HG03060 (cell line): ENCODE results near the gene DPY19L2.
"Not testable (repeated sequence)": the region's sequence is repeated elsewhere in the genome, so short reads cannot be mapped to it uniquely, and the experiment has no call there.

Experiments
- ATAC-seq: cut with Tn5 transposase; IDR thresholded peaks from one replicate; pipeline ENCODE4 v1.9.1; 2021; ENCODE audit warnings: low read depth, moderate number of reproducible peaks; ENCODE audit not compliant: unreplicated experiment

The DPY19L2 gene

DNA sequence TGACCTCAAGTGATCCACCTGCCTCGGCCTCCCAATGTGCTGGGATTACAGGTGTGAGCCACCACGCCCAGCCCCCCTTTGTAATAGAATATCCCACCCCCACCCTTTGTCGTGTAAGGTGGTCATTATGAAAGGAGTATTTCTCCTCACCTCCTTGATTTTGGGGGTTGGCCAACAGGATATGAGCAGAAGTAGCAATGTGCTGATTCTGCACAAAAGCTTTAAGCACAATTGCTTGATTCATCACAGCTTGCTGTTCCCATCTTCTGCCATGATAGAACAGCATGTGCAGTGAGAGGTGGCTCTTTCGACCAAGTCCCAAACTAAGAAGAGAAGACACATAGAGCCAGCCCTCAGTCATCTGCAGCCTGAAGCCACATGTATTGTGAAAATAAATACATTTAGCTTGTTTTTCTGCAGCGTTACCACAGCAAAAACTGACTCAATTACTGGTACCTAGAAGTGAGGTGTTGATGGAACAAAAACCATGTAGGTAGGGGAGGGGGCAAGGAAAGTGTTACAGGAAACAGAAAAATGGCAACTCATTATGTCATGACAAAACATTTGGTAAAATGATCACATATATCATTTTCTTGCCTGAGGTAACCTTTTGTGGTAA, 122.9 kb downstream of the DPY19L2 start:
- not testable (repeated sequence) for ATAC-seq

DNA sequence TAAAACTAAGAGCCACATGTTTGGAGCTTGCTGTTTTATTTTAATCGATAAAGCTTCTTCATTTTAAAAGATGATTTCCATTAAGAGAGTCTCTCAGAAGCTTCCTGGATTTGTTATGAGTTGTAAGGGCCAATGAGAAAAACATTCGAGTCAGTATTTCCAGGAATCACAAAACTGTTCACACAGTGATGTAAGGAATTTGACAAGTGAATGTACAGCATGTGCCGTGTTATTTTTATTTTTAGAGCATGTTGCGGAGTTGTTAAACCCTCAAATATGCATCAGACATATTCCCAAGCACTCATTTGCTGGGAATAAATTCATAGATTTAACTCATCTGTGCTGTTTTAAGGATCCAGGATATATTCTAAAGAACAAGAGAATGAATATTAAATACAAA, 129.6 kb downstream of the DPY19L2 start:
- not testable (repeated sequence) for ATAC-seq

DNA sequence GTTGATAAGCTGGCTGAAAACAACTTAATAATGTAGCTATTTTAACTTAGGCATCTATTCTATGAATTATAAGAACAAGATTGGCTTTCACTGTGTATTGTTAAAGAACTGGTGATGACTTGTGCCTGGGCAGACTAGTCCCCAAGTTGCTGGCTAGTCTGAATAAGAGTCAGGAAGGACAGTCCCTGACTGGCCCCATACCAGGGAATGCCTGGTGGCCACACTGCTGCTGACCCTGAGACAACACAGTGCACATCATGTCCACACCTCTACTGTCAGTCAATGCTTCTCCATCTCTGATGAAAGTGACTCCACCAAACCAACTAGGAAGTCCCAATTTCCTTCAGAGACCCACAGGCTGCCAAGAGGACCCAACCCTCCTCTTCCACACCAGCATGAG, 130.5 kb downstream of the DPY19L2 start:
- not testable (repeated sequence) for ATAC-seq

DNA sequence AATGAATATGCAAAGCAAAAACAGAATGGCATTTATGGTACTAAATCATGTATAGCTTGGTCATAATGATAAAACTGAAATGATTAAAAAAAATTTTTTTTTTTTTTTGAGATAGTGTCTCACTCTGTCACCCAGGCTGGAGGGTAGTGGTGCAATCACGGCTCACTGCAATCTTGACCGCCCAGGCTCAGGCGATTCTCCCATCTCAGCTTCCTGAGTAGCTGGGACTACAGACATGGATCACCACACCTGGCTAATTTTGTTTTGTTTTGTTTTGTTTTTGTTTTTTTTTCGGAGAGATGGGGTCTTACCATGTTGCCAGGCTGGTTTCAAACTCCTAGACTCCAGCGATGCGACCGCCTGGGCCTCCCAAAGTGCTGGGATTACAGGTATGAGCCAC, 138.7 kb downstream of the DPY19L2 start:
- ATAC-seq: not testable (repeated sequence)

DNA sequence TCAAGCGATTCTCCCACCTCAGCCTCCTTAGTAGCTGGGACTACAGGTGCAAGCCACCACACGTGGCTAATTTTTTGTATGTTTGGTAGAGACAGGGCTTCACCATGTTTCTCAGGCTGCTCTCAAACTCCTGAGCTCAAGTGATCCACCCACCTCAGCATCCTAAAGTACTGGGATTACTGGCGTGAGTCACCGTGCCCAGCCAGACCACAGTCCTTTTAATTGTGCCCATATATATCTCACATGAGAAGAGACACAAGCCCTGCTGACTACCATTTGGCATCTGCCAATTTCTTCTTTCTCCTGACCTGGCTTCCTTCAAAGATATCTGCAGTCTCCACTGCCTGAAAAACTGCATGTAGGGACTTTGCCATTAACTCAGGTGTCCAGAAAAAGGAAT, 142.5 kb downstream of the DPY19L2 start:
- ATAC-seq: no peak

DNA sequence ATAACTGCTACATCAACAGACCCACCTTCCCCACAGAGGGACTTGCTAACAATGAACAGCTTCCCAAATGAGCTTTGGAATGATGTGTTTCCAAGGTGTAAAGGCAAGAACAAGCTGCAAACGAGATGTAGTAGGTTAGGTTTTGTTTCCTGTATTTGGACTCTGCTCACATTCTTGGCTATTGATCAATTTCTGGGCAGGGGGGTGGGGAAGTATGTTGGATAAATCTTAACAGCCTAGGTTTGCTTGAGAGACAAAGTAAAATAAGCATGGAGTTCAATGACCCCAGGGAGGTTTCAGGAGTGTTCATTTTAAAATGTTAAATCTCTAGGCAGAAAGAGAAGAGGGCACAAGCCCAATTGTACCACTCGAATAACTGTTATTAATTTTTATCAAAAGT, 146.6 kb downstream of the DPY19L2 start:
- no peak for ATAC-seq
